GM23338 (cell line): ENCODE results near the gene CUEDC1. TPM values are rescaled to one million over a fixed set of nuclear protein-coding genes. Genes with fewer than 3 reads are reported as not detected.

ENCODE experiments used
- ATAC-seq: fragments of 200-7000 bp; cut with Tn5 transposase; 3 replicates; pipeline ENCODE4 v1.9.1; 2020
- DNase-seq: peaks from one replicate; pipeline ENCODE4 v3.0.0-alpha.2; 2015; ENCODE audit warnings: low spot score
- H2AFZ ChIP-seq: fragments of 200-600 bp; sonication (generic); 2 replicates; pipeline ENCODE4 v1.8.0; 2016; ENCODE audit warnings: antibody characterized with exemption, mild to moderate bottlenecking, moderate library complexity
- H3F3A ChIP-seq: fragments of 200-600 bp; sonication (generic); replicated peaks from 2 replicates; pipeline ENCODE4 v1.8.0; 2017; ENCODE audit warnings: antibody characterized with exemption, mixed run types, low read depth
- H3K27ac ChIP-seq: fragments of 200-600 bp; sonication (generic); 2 replicates; pipeline ENCODE4 v1.6.1; 2016; ENCODE audit warnings: low read depth
- H3K27me3 ChIP-seq: fragments of 200-600 bp; sonication (generic); 2 replicates; pipeline ENCODE4 v1.8.0; 2016; ENCODE audit warnings: mild to moderate bottlenecking, mixed run types, moderate library complexity; ENCODE audit not compliant: insufficient read depth
- H3K36me3 ChIP-seq: fragments of 200-600 bp; sonication (generic); 2 replicates; pipeline ENCODE4 v1.8.0; 2016; ENCODE audit warnings: mild to moderate bottlenecking; ENCODE audit not compliant: insufficient read depth
- H3K4me1 ChIP-seq: fragments of 200-600 bp; sonication (generic); 2 replicates; pipeline ENCODE4 v1.8.0; 2016; ENCODE audit warnings: mild to moderate bottlenecking, moderate library complexity; ENCODE audit not compliant: insufficient read depth
- H3K4me2 ChIP-seq: fragments of 200-600 bp; sonication (generic); 2 replicates; pipeline ENCODE4 v1.7.1; 2017; ENCODE audit warnings: mixed run types
- H3K4me3 ChIP-seq: fragments of 200-600 bp; sonication (generic); 2 replicates; pipeline ENCODE4 v1.6.1; 2016; ENCODE audit warnings: mixed run types
- H3K79me2 ChIP-seq: fragments of 200-600 bp; sonication (generic); replicated peaks from 2 replicates; pipeline ENCODE4 v1.8.0; 2017; ENCODE audit warnings: mild to moderate bottlenecking; ENCODE audit not compliant: insufficient read depth
- H3K9me2 ChIP-seq: fragments of 200-600 bp; sonication (generic); 2 replicates; pipeline ENCODE4 v1.8.0; 2017; ENCODE audit not compliant: insufficient read depth
- H4K20me1 ChIP-seq: fragments of 200-600 bp; sonication (generic); replicated peaks from 2 replicates; pipeline ENCODE4 v1.8.0; 2017; ENCODE audit warnings: mild to moderate bottlenecking; ENCODE audit not compliant: insufficient read depth
- H3K27ac Mint-ChIP-seq: 2 replicates; pipeline ENCODE4 v1.8.0; 2020; ENCODE audit warnings: inconsistent platforms, mild to moderate bottlenecking, moderate library complexity, mixed read lengths
- H3K27me3 Mint-ChIP-seq: 3 replicates; pipeline ENCODE4 v1.8.0; 2022; ENCODE audit warnings: low read depth, mild to moderate bottlenecking, moderate library complexity, mixed read lengths, inconsistent platforms; ENCODE audit not compliant: insufficient read depth, poor library complexity
- H3K36me3 Mint-ChIP-seq: 3 replicates; pipeline ENCODE4 v1.8.0; 2021; ENCODE audit warnings: low read depth, mild to moderate bottlenecking, inconsistent platforms, moderate library complexity, mixed read lengths
- H3K4me1 Mint-ChIP-seq: 3 replicates; pipeline ENCODE4 v1.8.0; 2020; ENCODE audit warnings: mild to moderate bottlenecking, inconsistent platforms, mixed read lengths
- H3K4me3 Mint-ChIP-seq: 3 replicates; pipeline ENCODE4 v1.8.0; 2021; ENCODE audit warnings: moderate library complexity, mild to moderate bottlenecking, inconsistent platforms, mixed read lengths
- H3K9me3 Mint-ChIP-seq: 3 replicates; pipeline ENCODE4 v1.8.0; 2020; ENCODE audit warnings: moderate library complexity, mild to moderate bottlenecking, inconsistent platforms, mixed read lengths
- CREB1 ChIP-seq: fragments of 250-450 bp; sonication (Bioruptor Pico); IDR thresholded peaks from 2 replicates; pipeline ENCODE4 v1.5.0; 2020; ENCODE audit warnings: low read depth, mild to moderate bottlenecking, moderate library complexity
- CTCF ChIP-seq, 2 experiments: fragments of 200-600 bp in 1 of 2; sonication (generic) in 1 of 2; conservative IDR thresholded peaks; 2 replicates each; pipeline versions ENCODE4 v1.5.1 to v1.6.1; 2016 to 2017; ENCODE audit warnings: antibody characterized with exemption in 2 of 2, low read depth in 2 of 2, mild to moderate bottlenecking in 2 of 2, moderate library complexity in 1 of 2
- ETS1 ChIP-seq: IDR thresholded peaks from 2 replicates; pipeline ENCODE4 v1.6.1; 2016; ENCODE audit warnings: antibody characterized with exemption
- EZH2phosphoT487 ChIP-seq: fragments of 200-600 bp; sonication (generic); IDR thresholded peaks from one replicate; pipeline ENCODE4 v1.8.1; 2018; ENCODE audit warnings: antibody characterized with exemption; ENCODE audit not compliant: unreplicated experiment
- NANOG ChIP-seq: IDR thresholded peaks from 2 replicates; pipeline ENCODE4 v1.6.1; 2016; ENCODE audit warnings: antibody characterized with exemption, borderline replicate concordance
- REST ChIP-seq: IDR thresholded peaks from one replicate; pipeline ENCODE4 v1.6.1; 2018; ENCODE audit warnings: antibody characterized with exemption; ENCODE audit not compliant: unreplicated experiment
- STAT1 ChIP-seq: IDR thresholded peaks from one replicate; pipeline ENCODE4 v1.6.1; 2016; ENCODE audit warnings: antibody characterized with exemption; ENCODE audit not compliant: unreplicated experiment
- polyA plus RNA-seq: library from polyadenylated mRNA; unstranded; fragments of >200 nt; fragmentation: Nextera tagmentation; extraction: Ambion mirVana; gene quantifications from 2 replicates; pipeline ENCODE4 v1.2.1, GENCODE V29; 2016
- total RNA-seq: library from RNA; depleted of rRNA; stranded (reverse); fragments of >200 nt; shearing (Covaris generic); gene quantifications from 2 replicates; pipeline ENCODE4 v1.2.3, GENCODE V29; 2014

Gene CUEDC1
- total and polyA plus RNA-seq, 2 experiments from 2014 or later = 3.0 to 7.7 TPM

GRCh38 chr17:57874058-57874419 lies 81.2 kb downstream of the CUEDC1 start (continued):
- TF ChIP-seq EZH2phosphoT487 = no peak

DNA sequence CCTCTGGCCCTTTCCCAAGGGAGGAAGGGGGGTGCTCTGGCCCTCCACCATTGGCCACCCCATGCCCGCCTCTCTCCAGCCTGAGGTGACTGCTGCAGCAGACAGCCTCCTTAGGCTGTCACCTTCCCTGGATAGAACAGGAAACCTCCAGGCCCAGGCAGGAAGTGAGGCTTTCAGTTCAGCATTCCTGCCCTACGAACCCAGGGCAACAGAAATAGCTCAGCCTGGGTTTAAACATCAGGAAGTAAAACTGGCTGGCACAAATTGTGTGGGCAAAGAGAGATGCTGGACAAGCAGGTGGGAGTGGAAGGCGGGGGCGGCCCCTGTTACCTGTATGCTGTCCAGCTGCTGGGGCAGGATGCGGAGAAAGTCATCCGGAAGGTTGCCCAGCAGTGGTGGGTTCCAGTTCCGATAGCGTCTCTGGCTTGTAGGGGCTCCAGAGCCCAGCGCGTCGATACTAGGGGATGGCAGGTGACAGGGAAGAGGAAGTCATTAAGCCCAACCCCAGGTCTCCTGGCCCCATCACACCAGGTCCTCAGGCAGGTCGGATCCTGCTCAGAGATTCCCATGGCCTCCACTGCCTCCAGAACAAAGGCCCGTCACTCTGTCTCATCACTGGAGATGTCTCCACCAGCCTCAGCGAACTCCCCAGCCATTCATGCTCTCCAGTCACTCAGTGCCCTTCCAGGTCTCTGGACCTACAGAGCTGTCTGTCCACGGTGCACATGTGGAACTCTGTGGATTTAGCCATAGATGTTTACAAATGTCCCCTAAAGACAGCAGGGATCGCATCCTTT lies 81.8 kb downstream of the CUEDC1 start:
- peaks cover 48% of the 10 kb centered on the region for H3K4me1 ChIP-seq

DNA sequence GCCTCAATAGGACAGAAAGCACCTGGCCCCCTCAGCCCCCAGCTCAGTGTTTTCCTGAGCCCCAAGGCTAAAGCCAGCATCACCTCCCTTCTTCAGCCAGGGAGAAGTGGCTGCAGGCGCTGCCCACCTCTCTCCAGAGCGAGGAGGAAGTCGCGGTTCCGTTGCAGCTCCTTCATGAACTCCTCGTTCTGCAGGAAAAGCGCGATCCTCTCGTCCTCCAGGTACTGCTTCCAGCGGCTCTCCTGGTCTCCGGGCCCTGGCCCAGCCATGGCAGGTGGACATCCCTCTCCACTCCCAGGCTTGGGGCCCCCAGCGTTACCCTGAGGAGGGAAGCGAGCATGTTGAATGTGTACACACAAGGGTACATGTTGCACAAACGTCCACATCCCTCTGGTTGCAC lies 82.7 kb downstream of the CUEDC1 start:
- no peak overlapping the region for H3K27ac ChIP-seq
- H4K20me1 ChIP-seq = no peaks in the 10 kb centered on the region
- Mint-ChIP-seq H3K27me3 (peaks cover 13% of the 10 kb centered on the region), H3K27ac (no peak overlapping the region), H3K36me3 (peaks cover 16% of the 10 kb centered on the region), H3K9me3 (no peaks in the 10 kb centered on the region), H3K4me1 (peaks cover 74% of the 10 kb centered on the region), H3K4me3 (no peak overlapping the region)
- ATAC-seq (no peak), DNase-seq (no peak)
- H3K27me3 ChIP-seq = peaks cover 14% of the 10 kb centered on the region; the same call in 1 of the 2 replicates
- no peaks in the 10 kb centered on the region; the same call in 1 of the 2 replicates for H3K36me3 ChIP-seq
- no peak overlapping the region for H3K4me3 ChIP-seq
- no peaks in the 10 kb centered on the region for H3K79me2 ChIP-seq
- no peaks in the 10 kb centered on the region for H3K9me2 ChIP-seq
- H2AFZ ChIP-seq = no peak overlapping the region
- peaks cover 56% of the 10 kb centered on the region for H3K4me1 ChIP-seq
- no peak overlapping the region for H3K4me2 ChIP-seq
- peaks cover 13% of the 10 kb centered on the region; the same call in 1 of the 2 replicates for H3F3A ChIP-seq
- TF ChIP-seq REST = no peak
- no peak for TF ChIP-seq NANOG
- no peak for TF ChIP-seq ETS1
- TF ChIP-seq STAT1 = no peak
- no peak for TF ChIP-seq CTCF (conservative IDR thresholded peaks at IDR 0.05; ENCODE audit: low read depth in 2 of 2)

More for the DNA sequence above, 81.8 kb downstream of the CUEDC1 start:
- no peaks in the 10 kb centered on the region for H3K9me3 Mint-ChIP-seq
- no peak for TF ChIP-seq CREB1
- Histone ChIP-seq H3K27me3 (peaks cover 14% of the 10 kb centered on the region; the same call in 1 of the 2 replicates), H3K9me2 (no peaks in the 10 kb centered on the region), H3K4me2 (peak overlapping the region; percentile 79), H2AFZ (no peak overlapping the region), H3K27ac (no peak overlapping the region), H3K4me3 (no peak overlapping the region), H3K79me2 (no peaks in the 10 kb centered on the region), H4K20me1 (no peaks in the 10 kb centered on the region), H3K36me3 (no peaks in the 10 kb centered on the region; the same call in 1 of the 2 replicates), H3F3A (peaks cover 18% of the 10 kb centered on the region; the same call in 1 of the 2 replicates)
- ATAC-seq (no peak), DNase-seq (no peak)
- peaks cover 13% of the 10 kb centered on the region for H3K27me3 Mint-ChIP-seq
- H3K4me1 Mint-ChIP-seq = peaks cover 74% of the 10 kb centered on the region
- peak overlapping the region; percentile 92; the same call in 1 of the 2 replicates for H3K27ac Mint-ChIP-seq
- H3K4me3 Mint-ChIP-seq = peak overlapping the region; percentile 24; the same call in 1 of the 3 replicates
- H3K36me3 Mint-ChIP-seq = peaks cover 13% of the 10 kb centered on the region
